HepG2 (cell line): ENCODE measurements around the gene RARS1. TPM values are rescaled to one million over a fixed set of nuclear protein-coding genes. Genes with fewer than 3 reads are reported as not detected.

Experiments used
- ATAD3A ChIP-seq: sonication (generic); formaldehyde crosslinking; IDR thresholded peaks from 2 replicates; pipeline ENCODE4 v1.4.0; 2020; ENCODE audit warnings: missing genetic modification reagents
- CBX2 ChIP-seq, 2 experiments: fragments of 200-600 bp in 1 of 2; sonication (generic); formaldehyde crosslinking in 1 of 2; IDR thresholded peaks; 2 replicates each; pipeline versions ENCODE4 v1.7.0 to v1.8.1; 2018 to 2022; ENCODE audit warnings: low read depth in 2 of 2, low read length in 1 of 2, mild to moderate bottlenecking in 1 of 2, missing genetic modification reagents in 1 of 2
- CCDC6 ChIP-seq: sonication (generic); formaldehyde crosslinking; IDR thresholded peaks from 2 replicates; pipeline ENCODE4 v1.8.1; 2022; ENCODE audit warnings: mild to moderate bottlenecking, missing genetic modification reagents, moderate library complexity
- EEA1 ChIP-seq: sonication (generic); formaldehyde crosslinking; IDR thresholded peaks from 2 replicates; pipeline ENCODE4 v1.5.1; 2020; ENCODE audit warnings: mild to moderate bottlenecking, missing genetic modification reagents, borderline replicate concordance
- FOXK2 ChIP-seq: fragments of 450-650 bp; IDR thresholded peaks from 2 replicates; pipeline ENCODE4 v1.6.1; 2016
- GFI1 ChIP-seq: sonication (generic); formaldehyde crosslinking; IDR thresholded peaks from 2 replicates; pipeline ENCODE4 v1.5.0; 2020; ENCODE audit warnings: missing genetic modification reagents, mild to moderate bottlenecking, borderline replicate concordance
- GMEB2 ChIP-seq: IDR thresholded peaks from 2 replicates; pipeline ENCODE4 v1.6.1; 2016; ENCODE audit warnings: missing biosample characterization, missing genetic modification reagents, low read depth
- MTF1 ChIP-seq: sonication (generic); formaldehyde crosslinking; IDR thresholded peaks from 2 replicates; pipeline ENCODE4 v1.5.0; 2020; ENCODE audit warnings: missing genetic modification reagents
- MYPOP ChIP-seq: sonication (generic); formaldehyde crosslinking; IDR thresholded peaks from 2 replicates; pipeline ENCODE4 v1.8.1; 2023; ENCODE audit warnings: mild to moderate bottlenecking, moderate library complexity, missing genetic modification reagents
- NCOA2 ChIP-seq: sonication (generic); formaldehyde crosslinking; IDR thresholded peaks from 2 replicates; pipeline ENCODE4 v1.8.0; 2022; ENCODE audit warnings: inconsistent platforms
- SNAPC5 ChIP-seq: sonication (generic); formaldehyde crosslinking; IDR thresholded peaks from 2 replicates; pipeline ENCODE4 v1.8.1; 2023; ENCODE audit warnings: mild to moderate bottlenecking, missing genetic modification reagents, borderline replicate concordance
- TRIM22 ChIP-seq: fragments of 450-650 bp; IDR thresholded peaks from 2 replicates; pipeline ENCODE4 v1.6.1; 2017
- ZBTB7A ChIP-seq: sonication (generic); formaldehyde crosslinking; IDR thresholded peaks from 2 replicates; pipeline ENCODE4 v1.8.0; 2022; ENCODE audit warnings: mild to moderate bottlenecking, missing genetic modification reagents
- ZKSCAN1 ChIP-seq: fragments of 150-350 bp; IDR thresholded peaks from 2 replicates; pipeline ENCODE4 v1.6.1; 2014; ENCODE audit warnings: low read length
- ZNF142 ChIP-seq: sonication (generic); formaldehyde crosslinking; IDR thresholded peaks from 2 replicates; pipeline ENCODE4 v1.4.0; 2020; ENCODE audit warnings: missing genetic modification reagents
- ZNF296 ChIP-seq: sonication (generic); formaldehyde crosslinking; conservative IDR thresholded peaks from 2 replicates; pipeline ENCODE4 v1.5.0; 2020; ENCODE audit warnings: mild to moderate bottlenecking, missing genetic modification reagents
- ZNF558 ChIP-seq: sonication (generic); formaldehyde crosslinking; IDR thresholded peaks from 2 replicates; pipeline ENCODE4 v1.9.0; 2022; ENCODE audit warnings: mild to moderate bottlenecking, missing genetic modification reagents, borderline replicate concordance
- ZNF615 ChIP-seq: sonication (generic); formaldehyde crosslinking; IDR thresholded peaks from 2 replicates; pipeline ENCODE4 v1.5.0; 2020; ENCODE audit warnings: mild to moderate bottlenecking, missing genetic modification reagents, borderline replicate concordance
- ZNF792 ChIP-seq: IDR thresholded peaks from 2 replicates; pipeline ENCODE4 v1.6.1; 2016
- ZSCAN25 ChIP-seq: sonication (generic); formaldehyde crosslinking; IDR thresholded peaks from 2 replicates; pipeline ENCODE4 v1.8.0; 2022; ENCODE audit warnings: mild to moderate bottlenecking, missing genetic modification reagents
- polyA plus RNA-seq, 8 experiments: library from polyadenylated mRNA; depleted of rRNA in 3 of 8; stranded (reverse) in 7 of 8; unstranded in 1 of 8; fragments of >200 nt; fragmentation: Illumina TruSeq in 4 of 8; extraction: Trizol in 4 of 8; gene quantifications; 2 replicates each; pipeline versions ENCODE4 v1.2.1 to v1.2.3, GENCODE V29; 2011 to 2016; ENCODE audit warnings: low read depth in 4 of 8, missing spikeins in 1 of 8, mixed read lengths in 1 of 8; ENCODE audit not compliant: insufficient read depth in 1 of 8
- total RNA-seq, 5 experiments: library from RNA; depleted of rRNA; stranded (reverse); fragments of >200 nt; fragmentation: Illumina TruSeq; extraction: Trizol; gene quantifications; 2 replicates each; pipeline ENCODE4 v1.2.3, GENCODE V29; 2016; ENCODE audit warnings: low read depth in 1 of 5

Gene RARS1
- total and polyA plus RNA-seq, 2 of the 13 experiments (the other 11 are each of a cell fraction or from before 2014, with no cell fraction given): 54.6 to 170 TPM

GRCh38 chr5:168486136-168486879 is at the start of gene RARS1 (continued):
- TF ChIP-seq ZNF142 (CRISPR knock-in tag) (no peak), FOXK2 (no peak), MTF1 (CRISPR knock-in tag) (no peak), NCOA2 (peak; percentile 21; the same call in 1 of the 2 replicates), GMEB2 (no peak), ZNF792 (CRISPR knock-in tag) (peak; percentile 70; the same call in 1 of the 2 replicates), ZNF558 (CRISPR knock-in tag) (no peak), ZNF615 (CRISPR knock-in tag) (no peak), ZSCAN25 (CRISPR knock-in tag) (peak; percentile 25; the same call in 1 of the 2 replicates), CCDC6 (CRISPR knock-in tag) (peak; percentile 58), GFI1 (0 out of 2 replicates have a peak, but pooled peaks have one; percentile 29), ZBTB7A (CRISPR knock-in tag) (no peak), SNAPC5 (CRISPR knock-in tag) (no peak), MYPOP (CRISPR knock-in tag) (peak; percentile 43; the same call in 1 of the 2 replicates), ZNF296 (peak; percentile 81), ZKSCAN1 (no peak), TRIM22 (no peak), CBX2 (IDR thresholded peaks at IDR 0.05; ENCODE audit: low read depth, low read length) (no peak), CBX2 (CRISPR knock-in tag; IDR thresholded peaks at IDR 0.05; ENCODE audit: low read depth) (0 out of 2 replicates have a peak, but pooled peaks have one; percentile 40), ATAD3A (CRISPR knock-in tag) (no peak), EEA1 (CRISPR knock-in tag) (no peak)
